NCI-H1105 treated with DMSO at 0.1 percent for 48 hours (cell line): ENCODE results near the gene SMARCB1.
"Not testable (repeated sequence)": the region's sequence is repeated elsewhere in the genome, so short reads cannot be mapped to it uniquely, and the experiment has no call there.

Experiments
- DNase-seq: peaks from one replicate; lab custom pipeline; 2025; lab: John Stamatoyannopoulos, UW

The SMARCB1 gene

DNA sequence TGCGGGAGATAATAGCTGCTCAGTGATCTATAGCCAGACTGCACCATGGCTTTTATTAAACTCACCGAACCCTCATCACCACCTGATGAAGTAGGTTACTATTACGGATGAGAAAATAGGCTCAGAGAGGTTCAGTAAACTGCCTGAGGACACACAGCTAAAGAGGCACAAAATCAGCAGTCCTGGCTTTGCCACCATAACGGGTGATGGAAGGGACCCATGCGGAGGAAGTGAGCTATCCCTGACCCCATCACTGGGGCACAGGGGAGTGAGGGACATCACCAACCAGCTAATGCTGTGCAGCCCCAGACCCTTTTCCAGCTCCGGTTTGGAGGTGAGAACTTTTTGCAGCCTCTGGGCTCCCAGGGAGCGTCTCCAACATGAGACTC, 59.3 kb downstream of the SMARCB1 start:
- DNase-seq = no peak

DNA sequence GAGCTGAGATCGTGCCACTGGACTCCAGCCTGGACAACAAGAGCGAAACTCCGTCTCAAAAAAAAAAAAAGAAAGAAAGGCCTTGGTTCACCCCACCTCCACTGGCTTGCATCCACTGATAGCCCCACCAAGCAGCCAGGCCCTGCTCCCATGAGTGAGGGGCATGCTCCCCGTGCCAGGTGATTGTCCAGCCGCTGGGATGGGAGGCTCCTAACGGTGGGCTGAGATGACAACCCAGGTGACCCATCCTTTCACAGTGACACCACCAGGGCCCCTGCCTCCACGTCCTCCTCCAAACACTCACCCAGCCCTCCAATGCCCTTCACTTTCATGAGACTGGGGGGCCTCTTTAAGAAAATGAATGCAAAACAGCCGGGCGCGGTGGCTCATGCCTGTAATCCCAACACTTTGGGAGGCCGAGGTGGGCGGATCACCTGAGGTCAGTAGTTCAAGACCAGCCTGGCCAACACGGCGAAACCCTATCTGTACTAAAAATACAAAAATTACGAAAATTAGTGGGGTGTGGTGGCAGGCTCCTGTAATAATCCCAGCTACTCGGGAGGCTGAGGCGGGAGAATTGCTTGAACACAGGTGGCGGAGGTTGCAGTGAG, 60.6 kb downstream of the SMARCB1 start:
- DNase-seq = no peak

- DNase-seq = no peak
Measured at GRCh38 chr22:23847991-23848864, 61.5 kb downstream of the SMARCB1 start.

DNA sequence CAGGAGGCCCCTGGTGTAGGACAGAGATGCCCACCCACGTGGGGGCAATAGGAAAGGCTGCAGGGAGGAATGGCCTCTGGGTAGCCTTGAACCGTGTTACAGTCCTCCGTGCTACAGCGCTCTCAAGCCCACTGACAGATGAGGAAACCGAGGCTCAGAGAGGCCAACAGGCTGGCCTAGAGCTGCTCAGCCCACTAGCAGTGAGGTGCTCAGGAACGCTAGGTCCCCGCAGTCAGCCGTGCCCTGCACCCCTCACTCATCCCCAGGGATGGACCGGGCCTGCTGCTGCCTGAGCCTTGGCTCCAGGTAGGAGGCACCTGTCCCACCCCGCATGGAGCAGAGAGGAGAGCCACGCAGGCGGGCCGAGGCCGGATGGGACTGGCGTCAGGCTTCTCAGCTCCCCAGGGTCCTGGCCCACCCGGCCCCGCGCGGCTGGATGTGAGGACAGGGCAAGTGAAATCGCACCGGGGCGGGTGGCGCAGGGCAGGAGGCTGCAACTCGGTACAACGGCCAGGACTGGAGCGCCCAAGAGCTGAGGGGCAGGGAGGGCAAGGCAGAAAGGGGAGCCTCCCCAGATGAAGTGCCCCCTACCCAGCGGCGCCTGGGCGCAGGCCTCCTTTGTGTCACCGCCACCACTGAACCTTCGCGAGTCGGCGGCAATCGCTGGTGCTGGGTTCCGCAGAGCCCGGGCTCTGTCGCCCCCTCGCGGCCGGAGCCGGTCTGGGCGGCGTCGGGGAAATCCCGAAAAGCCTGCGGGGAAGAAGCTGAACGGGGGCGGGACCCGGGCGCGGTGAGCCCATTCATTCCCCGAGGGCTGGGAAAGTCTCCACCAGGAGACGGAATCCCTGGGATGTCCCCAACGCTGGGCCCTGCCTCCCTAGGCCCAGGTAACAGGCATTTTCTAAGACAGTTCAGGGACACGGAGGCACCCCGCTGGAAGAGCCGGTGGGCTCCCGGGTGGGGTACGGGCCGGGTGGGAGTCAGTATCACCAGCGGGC, 62.5 kb downstream of the SMARCB1 start:
- peak; percentile 60 for DNase-seq

GRCh38 chr22:23850136-23850611, 63.4 kb downstream of the SMARCB1 start:
- no peak for DNase-seq

GRCh38 chr22:23856721-23857605, 70.2 kb downstream of the SMARCB1 start:
- peak; percentile 52 for DNase-seq

GRCh38 chr22:23857606-23858483, 71.1 kb downstream of the SMARCB1 start, which contains the start of gene SLC2A11:
SLC2A11 (plus strand) TSS chr22:23857875; CDS start chr22:23858000, 125 bp downstream.
- peak; percentile 98 for DNase-seq

DNA sequence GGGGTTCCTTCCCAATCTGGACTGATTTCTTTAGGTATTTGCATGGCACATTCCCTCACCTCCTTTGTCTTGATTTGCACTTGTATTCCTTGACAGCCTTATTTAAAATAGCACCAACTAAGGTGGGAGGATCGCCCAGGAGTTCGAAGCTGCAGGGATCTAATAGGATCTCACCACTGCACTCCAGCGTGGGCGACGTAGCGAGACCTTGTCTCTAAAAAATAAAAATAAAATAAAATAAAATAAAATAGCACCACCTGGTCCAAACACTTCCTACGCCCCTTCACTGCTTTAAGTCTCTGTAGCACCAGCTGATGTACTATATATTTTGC, 71.7 kb downstream of the SMARCB1 start:
- no peak for DNase-seq

GRCh38 chr22:23859201-23859600, 72.4 kb downstream of the SMARCB1 start:
- no peak for DNase-seq

- not testable (repeated sequence) for DNase-seq
Measured at GRCh38 chr22:23860187-23860586, 73.4 kb downstream of the SMARCB1 start.

- peak; percentile 38 for DNase-seq
Measured at GRCh38 chr22:23862103-23862502, 75.3 kb downstream of the SMARCB1 start.

DNA sequence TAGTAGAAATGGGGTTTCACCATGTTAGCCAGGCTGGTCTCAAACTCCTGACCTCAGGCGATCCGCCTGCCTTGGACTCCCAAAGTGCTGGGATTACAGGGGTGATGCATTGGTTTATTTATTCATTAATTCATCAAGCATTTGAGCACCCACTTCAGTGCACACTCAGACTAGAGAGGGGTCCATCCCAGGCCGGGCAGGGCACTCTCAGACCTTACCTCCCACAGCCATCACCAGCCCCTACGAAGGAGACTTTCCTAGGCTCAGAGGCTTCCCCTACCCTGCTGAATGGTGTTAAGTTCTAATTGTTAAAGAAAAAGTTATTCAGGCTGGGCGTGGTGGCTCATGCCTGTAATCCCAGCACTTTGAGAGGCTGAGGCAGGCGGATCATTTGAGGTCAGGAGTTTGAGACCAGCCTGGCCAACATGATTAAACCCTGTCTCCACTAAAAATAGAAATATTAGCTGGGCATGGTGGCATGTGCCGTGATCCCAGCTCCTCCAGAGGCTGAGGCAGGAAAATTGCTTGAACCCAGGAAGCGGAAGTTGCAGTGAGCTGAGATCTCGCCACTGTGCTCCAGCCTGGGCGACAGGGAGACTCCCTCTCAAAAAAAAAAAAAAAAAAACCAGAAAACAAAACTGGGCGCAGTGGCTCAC, 77.9 kb downstream of the SMARCB1 start:
- DNase-seq = not testable (repeated sequence)

DNA sequence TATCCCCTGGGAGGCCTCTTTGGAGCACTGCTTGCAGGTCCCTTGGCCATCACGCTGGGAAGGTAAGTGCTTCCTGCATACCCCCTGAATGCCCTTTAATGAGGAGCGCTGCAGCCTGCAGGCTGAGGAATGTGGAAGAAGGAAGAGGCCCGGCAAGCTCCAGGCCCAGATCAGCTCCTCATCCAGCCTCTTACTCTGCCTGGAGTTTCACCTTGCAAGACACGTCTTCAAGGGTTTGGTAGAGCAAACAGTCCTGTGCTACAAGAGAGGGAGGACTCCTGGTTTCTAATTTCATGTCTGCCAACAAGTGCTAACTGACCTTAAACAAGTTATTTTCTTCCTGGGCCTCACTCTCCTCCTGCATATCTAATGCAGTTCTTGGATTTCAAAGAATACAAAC, 81.8 kb downstream of the SMARCB1 start:
- no peak for DNase-seq

GRCh38 chr22:23874871-23875270, 88.1 kb downstream of the SMARCB1 start:
- DNase-seq = no peak

DNA sequence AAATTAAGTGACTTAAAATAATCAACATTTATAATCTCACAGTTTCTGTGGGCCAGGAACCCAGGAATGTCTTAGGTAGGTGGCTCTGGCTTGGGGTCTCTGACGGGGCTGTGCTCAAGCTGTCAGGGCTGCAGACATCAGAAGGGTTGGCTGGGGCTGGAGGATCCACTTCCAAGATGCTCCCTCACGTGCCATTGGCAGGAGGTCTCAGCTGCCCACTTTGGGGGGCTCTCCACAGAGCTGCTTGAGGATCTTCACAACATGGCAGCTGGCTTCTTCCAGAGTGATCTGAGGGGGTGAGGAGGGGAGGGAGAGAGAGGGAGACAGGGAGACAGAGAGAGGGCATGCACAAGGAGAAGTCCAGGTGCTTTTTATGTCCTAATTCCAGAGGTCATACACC, 89.0 kb downstream of the SMARCB1 start:
- no peak for DNase-seq

DNA sequence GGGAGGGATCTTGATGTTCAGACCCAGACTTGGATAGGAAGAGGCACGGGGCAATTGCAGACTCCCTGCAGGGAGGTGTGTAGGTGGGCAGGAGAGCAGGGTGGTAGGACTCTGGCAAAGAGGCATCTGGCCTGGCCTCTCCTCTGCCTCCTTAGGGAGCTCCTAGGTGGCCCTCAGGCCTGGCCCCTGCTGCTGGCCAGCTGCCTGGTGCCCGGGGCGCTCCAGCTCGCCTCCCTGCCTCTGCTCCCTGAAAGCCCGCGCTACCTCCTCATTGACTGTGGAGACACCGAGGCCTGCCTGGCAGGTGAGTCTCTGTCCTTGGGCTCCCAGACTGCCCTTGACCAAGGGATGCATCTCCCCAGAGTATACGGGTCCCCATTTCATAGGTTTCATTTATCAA, 90.8 kb downstream of the SMARCB1 start:
- DNase-seq = no peak

DNA sequence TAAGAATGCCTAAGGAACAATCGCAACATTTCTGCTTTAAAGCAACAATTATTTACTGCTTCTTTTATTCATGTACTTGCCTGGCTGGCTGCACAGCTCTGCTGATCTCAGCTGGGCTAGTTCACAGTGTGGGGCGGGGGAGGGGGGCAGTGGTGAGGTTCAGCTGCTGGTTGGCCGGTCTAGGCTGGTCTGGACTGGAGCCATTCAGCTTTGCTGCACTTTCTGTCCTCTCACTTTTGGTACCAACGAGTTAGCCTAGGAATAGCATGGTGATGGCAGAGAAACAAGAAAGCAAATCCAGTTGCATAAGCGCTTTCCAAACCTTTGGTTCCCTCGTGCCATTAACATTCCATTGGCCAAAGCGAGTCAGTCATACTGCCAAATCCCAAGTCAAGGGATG, 91.5 kb downstream of the SMARCB1 start:
- no peak for DNase-seq

GRCh38 chr22:23882370-23882769, 95.6 kb downstream of the SMARCB1 start:
- DNase-seq = no peak

DNA sequence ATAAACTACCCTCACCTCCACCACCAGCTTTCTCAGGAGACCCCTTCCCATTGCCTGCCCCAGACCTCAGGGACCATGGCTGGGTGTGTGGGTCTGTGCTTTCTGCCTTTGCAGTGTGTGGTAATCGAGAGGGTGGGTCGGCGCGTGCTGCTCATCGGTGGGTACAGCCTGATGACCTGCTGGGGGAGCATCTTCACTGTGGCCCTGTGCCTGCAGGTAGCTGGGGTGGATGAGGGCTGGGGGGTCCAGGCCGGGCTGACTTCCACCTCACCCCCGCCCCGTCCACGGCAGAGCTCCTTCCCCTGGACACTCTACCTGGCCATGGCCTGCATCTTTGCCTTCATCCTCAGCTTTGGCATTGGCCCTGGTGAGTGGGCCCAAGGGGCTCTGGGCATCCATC, 96.9 kb downstream of the SMARCB1 start:
- DNase-seq = no peak

GRCh38 chr22:23884140-23884539, 97.4 kb downstream of the SMARCB1 start:
- no peak for DNase-seq
